GM21723 (cell line): ENCODE measurements around the gene FLT4.

ENCODE experiments used
- ATAC-seq: cut with Tn5 transposase; IDR thresholded peaks from one replicate; pipeline ENCODE4 v1.9.1; 2021; ENCODE audit warnings: mild to moderate bottlenecking, moderate library complexity; ENCODE audit not compliant: unreplicated experiment

FLT4 gene

GRCh38 chr5:180594311-180595045 lies 54.9 kb downstream of the FLT4 start:
- ATAC-seq: no peak

GRCh38 chr5:180593446-180594206 lies 55.8 kb downstream of the FLT4 start:
- no peak for ATAC-seq

GRCh38 chr5:180592176-180592575 lies 57.2 kb downstream of the FLT4 start:
- ATAC-seq: no peak

- no peak for ATAC-seq
Measured at GRCh38 chr5:180591311-180591887, 58.0 kb downstream of the FLT4 start, which contains the start of gene SCGB3A1. Gene SCGB3A1 (minus strand): TSS chr5:180591499. CDS start chr5:180591462, 37 bp downstream.

- no peak for ATAC-seq
Measured at GRCh38 chr5:180590543-180591310, 58.7 kb downstream of the FLT4 start.

- ATAC-seq: no peak
Measured at GRCh38 chr5:180589771-180590542, 59.4 kb downstream of the FLT4 start.

- ATAC-seq: no peak
Measured at GRCh38 chr5:180586870-180587269, 62.5 kb downstream of the FLT4 start.

- no peak for ATAC-seq
Measured at GRCh38 chr5:180586204-180586603, 63.2 kb downstream of the FLT4 start.

GRCh38 chr5:180583738-180584137 lies 65.7 kb downstream of the FLT4 start:
- no peak for ATAC-seq

- ATAC-seq: no peak
Measured at GRCh38 chr5:180580681-180581080, 68.7 kb downstream of the FLT4 start.

GRCh38 chr5:180575571-180575970 lies 73.8 kb downstream of the FLT4 start:
- no peak for ATAC-seq

GRCh38 chr5:180568914-180569313 lies 80.5 kb downstream of the FLT4 start:
- no peak for ATAC-seq

- ATAC-seq: no peak
Measured at GRCh38 chr5:180563994-180564393, 85.4 kb downstream of the FLT4 start.

- ATAC-seq: no peak
Measured at GRCh38 chr5:180558232-180558631, 91.2 kb downstream of the FLT4 start.

- ATAC-seq: no peak
Measured at GRCh38 chr5:180557217-180557809, 92.1 kb downstream of the FLT4 start.

GRCh38 chr5:180555168-180555921 lies 94.1 kb downstream of the FLT4 start:
- ATAC-seq: no peak

- ATAC-seq: no peak
Measured at GRCh38 chr5:180553530-180553929, 95.9 kb downstream of the FLT4 start.
